Cardiac muscle cell (in vitro differentiated cells and primary cell): ENCODE data around the gene WDR93. TPM values are rescaled to one million over a fixed set of nuclear protein-coding genes. Genes with fewer than 3 reads are reported as not detected.

Source experiments
- DNase-seq, 2 donors: peaks; one replicate each; pipeline versions ENCODE4 v3.0.0 to v3.0.0-alpha.2; 2010 to 2017; ENCODE audit warnings: low read depth in 1 of 2, low spot score in 1 of 2
- H3K27ac ChIP-seq: fragments of 200-600 bp; sonication (generic); 2 replicates; pipeline ENCODE4 v1.5.1; 2016
- H3K27me3 ChIP-seq: fragments of 200-600 bp; sonication (generic); 2 replicates; pipeline ENCODE4 v1.6.0; 2016; ENCODE audit warnings: control low read depth
- H3K36me3 ChIP-seq: fragments of 200-600 bp; sonication (generic); 2 replicates; pipeline ENCODE4 v1.5.1; 2016; ENCODE audit warnings: control low read depth
- H3K4me1 ChIP-seq: fragments of 200-600 bp; sonication (generic); 2 replicates; pipeline ENCODE4 v1.8.1; 2017; ENCODE audit warnings: low read depth, mild to moderate bottlenecking, mixed run types
- H3K4me3 ChIP-seq: fragments of 200-600 bp; sonication (generic); 2 replicates; pipeline ENCODE4 v1.5.1; 2016; ENCODE audit warnings: mild to moderate bottlenecking
- H3K9me3 ChIP-seq: fragments of 200-600 bp; sonication (generic); 2 replicates; pipeline ENCODE4 v1.5.1; 2017; ENCODE audit warnings: low read depth, mild to moderate bottlenecking, control low read depth
- polyA plus RNA-seq: library from polyadenylated mRNA; unstranded; fragments of >200 nt; fragmentation: Nextera tagmentation; extraction: Ambion mirVana; gene quantifications from 2 replicates; pipeline ENCODE4 v1.2.1, GENCODE V29; 2016
- total RNA-seq: library from RNA; depleted of rRNA; stranded (reverse); fragments of >200 nt; gene quantifications from 2 replicates; pipeline ENCODE4 v1.2.3, GENCODE V29; 2016
- TF ChIP-seq, protein P1 (sequence below): IDR thresholded peaks from 2 replicates; pipeline ENCODE4 v1.5.1; 2012; ENCODE audit warnings: low read depth, mild to moderate bottlenecking, low read length

The WDR93 gene
- total and polyA plus RNA-seq, 2 experiments from 2014 or later, result 0.06 to 0.73 TPM

- no peaks in the 10 kb centered on the region for H3K27me3 ChIP-seq
- peak; percentile 54 to 69 for DNase-seq
Measured at GRCh38 chr15:89673165-89673512, 17.5 kb upstream of the WDR93 start.

GRCh38 chr15:89674526-89674925, 16.1 kb upstream of the WDR93 start:
- no peaks in the 10 kb centered on the region for H3K36me3 ChIP-seq
- no peaks in the 10 kb centered on the region for H3K27me3 ChIP-seq
- H3K9me3 ChIP-seq, result no peaks in the 10 kb centered on the region
- H3K27ac ChIP-seq, result no peak overlapping the region
- H3K4me3 ChIP-seq, result no peak overlapping the region
- no peaks in the 10 kb centered on the region for H3K4me1 ChIP-seq
- no peak for DNase-seq
- TF ChIP-seq, protein P1, sequence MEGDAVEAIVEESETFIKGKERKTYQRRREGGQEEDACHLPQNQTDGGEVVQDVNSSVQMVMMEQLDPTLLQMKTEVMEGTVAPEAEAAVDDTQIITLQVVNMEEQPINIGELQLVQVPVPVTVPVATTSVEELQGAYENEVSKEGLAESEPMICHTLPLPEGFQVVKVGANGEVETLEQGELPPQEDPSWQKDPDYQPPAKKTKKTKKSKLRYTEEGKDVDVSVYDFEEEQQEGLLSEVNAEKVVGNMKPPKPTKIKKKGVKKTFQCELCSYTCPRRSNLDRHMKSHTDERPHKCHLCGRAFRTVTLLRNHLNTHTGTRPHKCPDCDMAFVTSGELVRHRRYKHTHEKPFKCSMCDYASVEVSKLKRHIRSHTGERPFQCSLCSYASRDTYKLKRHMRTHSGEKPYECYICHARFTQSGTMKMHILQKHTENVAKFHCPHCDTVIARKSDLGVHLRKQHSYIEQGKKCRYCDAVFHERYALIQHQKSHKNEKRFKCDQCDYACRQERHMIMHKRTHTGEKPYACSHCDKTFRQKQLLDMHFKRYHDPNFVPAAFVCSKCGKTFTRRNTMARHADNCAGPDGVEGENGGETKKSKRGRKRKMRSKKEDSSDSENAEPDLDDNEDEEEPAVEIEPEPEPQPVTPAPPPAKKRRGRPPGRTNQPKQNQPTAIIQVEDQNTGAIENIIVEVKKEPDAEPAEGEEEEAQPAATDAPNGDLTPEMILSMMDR, result no peak

More at GRCh38 chr15:89673165-89673512, 17.5 kb upstream of the WDR93 start:
- no peak overlapping the region for H3K4me3 ChIP-seq
- H3K36me3 ChIP-seq, result no peaks in the 10 kb centered on the region
- TF ChIP-seq, protein P1, result peak; percentile 60
- H3K27ac ChIP-seq, result no peak overlapping the region
- H3K4me1 ChIP-seq, result no peaks in the 10 kb centered on the region
- H3K9me3 ChIP-seq, result no peaks in the 10 kb centered on the region

DNA sequence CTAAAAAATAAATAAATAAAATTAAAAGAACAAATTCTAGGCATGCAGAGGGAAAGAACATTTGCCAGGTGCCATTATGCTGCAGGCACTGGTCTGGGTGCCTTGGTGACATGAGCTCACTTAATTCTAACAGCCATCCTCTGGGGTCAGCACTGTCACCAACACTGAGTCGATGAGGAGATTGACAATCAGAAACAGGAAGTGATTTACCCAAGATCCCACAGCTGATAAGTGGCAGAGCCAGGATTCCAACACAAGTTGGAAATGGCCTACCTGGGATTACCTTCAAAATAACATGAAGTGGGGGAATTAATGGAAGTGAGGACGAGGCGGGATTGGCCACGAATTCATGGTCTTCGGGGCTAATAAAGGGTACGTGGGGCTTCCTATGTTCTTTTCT, 15.0 kb upstream of the WDR93 start:
- TF ChIP-seq, protein P1, result no peak

GRCh38 chr15:89677381-89677780, 13.2 kb upstream of the WDR93 start:
- Histone ChIP-seq H3K36me3 (no peaks in the 10 kb centered on the region), H3K9me3 (no peaks in the 10 kb centered on the region), H3K4me3 (no peak overlapping the region), H3K4me1 (no peaks in the 10 kb centered on the region), H3K27me3 (no peaks in the 10 kb centered on the region), H3K27ac (no peak overlapping the region)
- DNase-seq, result no peak
- TF ChIP-seq, protein P1, result no peak

More for the DNA sequence above, 15.0 kb upstream of the WDR93 start:
- H3K9me3 ChIP-seq, result no peaks in the 10 kb centered on the region
- H3K27ac ChIP-seq, result no peak overlapping the region
- H3K4me3 ChIP-seq, result no peak overlapping the region
- H3K36me3 ChIP-seq, result no peaks in the 10 kb centered on the region
- no peaks in the 10 kb centered on the region for H3K4me1 ChIP-seq
- DNase-seq, result no peak
- H3K27me3 ChIP-seq, result no peaks in the 10 kb centered on the region

GRCh38 chr15:89679212-89679611, 11.4 kb upstream of the WDR93 start, which contains the start of gene PLIN1:
PLIN1 (minus strand) TSS chr15:89679367; CDS start chr15:89677489, 1,878 bp downstream.
- TF ChIP-seq, protein P1, result no peak
- Histone ChIP-seq H3K27me3 (no peaks in the 10 kb centered on the region), H3K4me3 (no peak within 1 kb of the TSS), H3K27ac (no peak within 1 kb of the TSS), H3K9me3 (no peaks in the 10 kb centered on the region), H3K36me3 (peaks cover 1% of the 10 kb centered on the region), H3K4me1 (no peaks in the 10 kb centered on the region)
- no peak for DNase-seq

DNA sequence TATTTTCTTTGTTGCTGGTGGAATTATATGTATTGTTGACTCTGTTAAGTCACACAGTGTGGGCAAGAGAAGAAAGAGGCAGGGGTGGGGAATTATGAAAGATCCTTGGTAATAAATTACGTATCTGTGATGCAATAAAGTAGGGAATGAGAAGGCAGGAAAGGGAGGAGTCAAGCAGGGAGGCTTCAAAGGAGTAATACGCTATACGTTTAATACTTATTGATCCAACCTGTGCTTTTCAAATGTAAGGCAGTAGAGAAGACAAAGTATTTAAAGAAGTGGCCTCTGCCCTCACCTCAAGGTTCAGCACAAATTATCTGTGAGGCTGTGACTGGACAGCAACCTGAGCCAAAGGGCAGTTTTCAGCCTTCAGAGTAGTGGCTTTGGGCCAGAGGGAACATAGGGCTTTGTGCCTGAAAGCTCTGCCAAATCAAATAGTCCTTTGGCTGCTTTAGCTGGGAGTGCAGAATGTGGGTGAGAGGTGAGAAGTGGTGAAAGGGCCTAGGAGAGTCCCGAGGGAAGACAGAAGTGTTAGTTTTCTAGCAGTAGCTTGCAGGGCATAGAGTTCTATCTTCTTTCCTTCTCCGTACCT, 10.2 kb upstream of the WDR93 start:
- TF ChIP-seq, protein P1, result no peak
- no peak overlapping the region for H3K27ac ChIP-seq
- peaks cover 3% of the 10 kb centered on the region for H3K36me3 ChIP-seq
- no peaks in the 10 kb centered on the region for H3K9me3 ChIP-seq
- H3K4me3 ChIP-seq, result no peak overlapping the region
- H3K27me3 ChIP-seq, result no peaks in the 10 kb centered on the region
- DNase-seq, result peak in 1 of 2 donors; percentile 97
- H3K4me1 ChIP-seq, result no peaks in the 10 kb centered on the region
